ENCODE data around the gene VPS41.

GRCh38 chr7:38825721-38826440 lies 83.1 kb downstream of the VPS41 start:
- TF ChIP-seq POLR2A (IDR thresholded peaks at IDR 0.05) = no peak
- no peak for TF ChIP-seq CTCF (IDR thresholded peaks at IDR 0.05)
- no peak for TF ChIP-seq EP300 (IDR thresholded peaks at IDR 0.05)

All from sigmoid colon (tissue), 4 donors.